HS-27A (cell line): ENCODE data around the gene CCL20.

Experiments used
- DNase-seq: peaks from one replicate; pipeline ENCODE4 v3.0.0-alpha.2; 2012; ENCODE audit warnings: low read depth, missing footprints

CCL20 gene

GRCh38 chr2:227804975-227805374, 8.7 kb upstream of the CCL20 start:
- DNase-seq, result no peak

DNA sequence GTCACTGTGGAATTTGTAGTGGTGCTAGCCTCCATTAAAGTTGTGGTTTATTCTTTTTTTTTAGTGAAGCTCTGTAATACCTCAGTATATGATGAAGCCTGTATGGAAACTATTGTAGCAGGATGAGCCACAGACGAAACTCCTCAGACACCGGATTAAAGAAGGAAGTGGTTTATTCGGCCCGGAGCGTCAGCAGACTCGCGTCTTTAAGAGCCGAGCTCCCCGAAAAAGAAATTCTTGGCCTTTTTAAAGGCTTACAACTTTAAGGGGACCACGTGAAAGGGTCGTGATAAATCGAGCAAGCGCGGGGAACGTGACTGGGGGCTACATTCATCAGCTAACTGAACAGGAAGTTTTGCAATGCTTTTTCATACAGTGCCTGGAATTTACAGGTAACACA, 8.1 kb upstream of the CCL20 start:
- no peak for DNase-seq

DNA sequence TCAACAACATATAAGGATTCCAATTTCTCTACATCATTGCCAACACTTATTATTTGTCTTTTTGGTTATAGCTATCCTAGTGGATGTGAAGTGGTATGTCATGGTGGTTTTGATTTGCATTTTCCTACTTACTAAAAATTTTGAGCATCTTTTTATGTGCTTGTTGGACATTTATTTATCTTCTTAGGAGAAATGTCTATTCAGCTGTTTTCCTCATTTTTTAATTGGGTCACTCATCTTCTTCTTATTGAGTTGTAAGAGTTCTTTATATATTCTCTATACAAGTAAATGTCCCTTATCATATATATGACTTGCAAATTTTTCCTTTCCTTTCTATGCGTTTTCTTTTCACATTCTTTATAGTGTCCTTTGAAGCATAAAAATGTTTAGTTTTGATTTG, 4.7 kb upstream of the CCL20 start:
- no peak for DNase-seq

DNA sequence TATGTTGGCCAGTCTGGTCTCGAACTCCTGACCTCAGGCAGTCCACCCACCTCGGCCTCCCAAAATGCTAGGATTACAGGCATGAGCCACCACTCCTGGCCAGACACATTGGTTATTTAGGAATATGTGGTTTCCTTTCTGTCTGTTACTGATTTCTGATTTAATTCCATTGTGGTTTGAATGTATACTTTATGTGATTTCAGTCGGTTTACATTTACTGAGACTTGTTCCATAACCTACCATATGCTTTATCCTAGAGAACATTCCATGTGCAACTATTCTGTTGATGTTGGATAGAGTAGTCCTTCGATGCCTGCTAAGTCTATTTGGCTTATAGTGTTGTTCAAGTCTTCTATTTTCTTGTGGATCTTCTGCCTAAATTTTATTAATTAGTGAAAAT, 1.6 kb upstream of the CCL20 start:
- DNase-seq, result no peak

- DNase-seq, result no peak
Observed at GRCh38 chr2:227813229-227813561, 447 bp upstream of the CCL20 start.

- no peak for DNase-seq
Observed at GRCh38 chr2:227815066-227815465, 1.4 kb downstream of the CCL20 start.

DNA sequence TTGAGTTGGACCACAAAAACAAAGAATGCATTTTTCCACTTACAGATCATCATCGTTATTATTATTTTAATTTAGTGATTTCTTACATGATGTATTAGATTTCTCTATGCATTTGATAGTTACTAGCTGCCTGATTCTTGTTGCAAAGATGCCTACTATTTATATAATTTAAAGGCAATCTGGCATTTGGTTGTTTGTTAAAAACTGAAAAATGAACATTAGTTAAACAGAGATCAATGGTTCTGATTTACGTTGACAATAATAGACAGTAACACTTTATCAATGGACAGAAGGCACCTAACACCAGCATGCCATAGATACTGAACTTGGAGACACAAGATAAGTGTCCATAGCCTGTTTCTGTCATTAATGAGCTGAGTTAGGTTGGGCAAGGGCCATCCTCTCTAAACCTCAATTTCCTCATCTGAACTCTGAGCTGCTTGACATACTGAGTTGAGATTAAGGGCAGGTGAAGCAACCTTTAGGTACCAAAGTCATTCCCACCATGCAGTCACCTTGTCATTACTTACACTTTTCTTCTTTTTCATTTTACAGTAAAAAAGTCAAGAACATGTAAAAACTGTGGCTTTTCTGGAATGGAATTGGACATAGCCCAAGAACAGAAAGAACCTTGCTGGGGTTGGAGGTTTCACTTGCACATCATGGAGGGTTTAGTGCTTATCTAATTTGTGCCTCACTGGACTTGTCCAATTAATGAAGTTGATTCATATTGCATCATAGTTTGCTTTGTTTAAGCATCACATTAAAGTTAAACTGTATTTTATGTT, 3.1 kb downstream of the CCL20 start:
- no peak for DNase-seq

DNA sequence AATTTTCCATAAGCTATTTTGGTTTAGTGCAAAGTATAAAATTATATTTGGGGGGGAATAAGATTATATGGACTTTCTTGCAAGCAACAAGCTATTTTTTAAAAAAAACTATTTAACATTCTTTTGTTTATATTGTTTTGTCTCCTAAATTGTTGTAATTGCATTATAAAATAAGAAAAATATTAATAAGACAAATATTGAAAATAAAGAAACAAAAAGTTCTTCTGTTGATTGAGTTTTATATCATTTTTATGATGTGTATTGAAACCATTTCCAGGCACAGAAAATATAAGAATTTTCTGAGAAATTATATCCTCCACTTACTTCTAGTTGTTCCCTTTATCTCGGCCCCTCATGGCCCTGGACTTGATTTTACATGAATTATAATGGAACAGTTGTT, 3.7 kb downstream of the CCL20 start:
- DNase-seq, result no peak

DNA sequence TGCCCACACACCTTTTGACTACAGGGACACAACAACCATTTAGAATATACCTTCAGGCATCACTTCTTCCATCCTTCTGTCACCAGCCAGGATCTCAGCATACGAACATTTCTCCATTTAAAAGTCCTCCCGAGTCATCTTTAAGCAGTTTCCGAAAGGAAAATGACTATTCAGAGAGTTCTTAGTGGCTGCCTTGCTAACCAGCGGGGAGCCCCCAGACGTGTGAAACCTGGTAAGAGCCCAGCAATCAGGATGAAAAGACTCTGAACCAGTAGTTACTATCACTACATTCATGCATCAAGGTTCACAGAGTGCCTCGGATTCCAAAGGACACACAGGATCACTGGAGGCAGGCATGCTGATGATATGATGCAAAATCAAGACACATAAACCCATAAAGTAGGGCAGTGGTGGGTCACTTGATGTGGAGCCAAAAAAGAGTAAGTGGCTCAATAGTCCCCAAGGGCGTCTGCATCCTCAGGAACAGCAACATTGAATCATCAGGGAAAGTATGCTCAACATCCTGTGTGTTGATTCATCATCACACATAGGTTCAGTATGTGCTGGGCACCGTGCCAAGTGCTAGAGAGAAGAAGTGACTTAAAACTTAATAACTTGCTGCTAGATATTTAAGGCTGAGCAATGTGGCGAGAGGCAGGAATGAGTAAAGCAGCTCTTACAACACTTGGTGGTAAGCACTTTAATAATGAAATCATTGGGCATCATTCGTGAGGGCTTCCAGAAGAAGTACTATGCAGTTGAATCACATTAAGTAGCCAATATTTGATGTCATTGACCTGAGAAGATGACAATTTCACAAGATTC, 4.4 kb downstream of the CCL20 start:
- DNase-seq, result peak; percentile 94

DNA sequence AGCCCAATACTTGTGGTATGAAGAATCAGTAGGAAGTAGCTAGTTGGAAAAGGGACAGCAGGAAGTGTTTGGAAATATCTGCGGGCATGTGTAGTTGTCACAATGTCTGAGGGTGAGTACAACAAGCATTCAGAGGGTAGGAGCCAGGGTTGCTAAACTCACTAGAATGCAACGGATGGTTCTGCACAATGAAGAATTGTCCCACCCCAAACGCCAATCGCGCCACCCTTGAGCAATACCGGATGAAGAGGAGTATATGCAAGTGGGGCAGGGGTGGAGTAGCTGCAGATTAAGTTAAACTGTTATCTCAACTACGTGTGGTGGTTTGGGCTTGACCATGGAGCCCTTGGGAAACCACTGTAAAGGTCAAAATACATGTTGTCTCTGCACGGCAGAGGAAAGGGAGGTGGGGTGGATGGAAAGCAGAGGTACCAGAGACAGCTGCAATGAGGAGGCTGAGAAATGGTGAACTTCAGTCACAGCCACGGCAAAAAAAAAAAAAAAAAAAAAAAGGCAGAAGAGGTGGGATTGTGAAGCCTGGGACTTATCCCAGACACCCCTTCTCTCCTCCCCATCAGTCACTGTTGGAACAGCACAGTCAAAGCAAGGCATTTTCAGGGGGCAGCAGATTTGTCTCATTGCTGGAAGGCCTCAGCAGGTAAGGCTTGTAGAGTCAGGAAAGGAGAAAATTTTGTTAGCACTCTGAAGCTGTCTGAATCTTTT, 5.2 kb downstream of the CCL20 start:
- no peak for DNase-seq

GRCh38 chr2:227819398-227819697, 5.7 kb downstream of the CCL20 start:
- no peak for DNase-seq

DNA sequence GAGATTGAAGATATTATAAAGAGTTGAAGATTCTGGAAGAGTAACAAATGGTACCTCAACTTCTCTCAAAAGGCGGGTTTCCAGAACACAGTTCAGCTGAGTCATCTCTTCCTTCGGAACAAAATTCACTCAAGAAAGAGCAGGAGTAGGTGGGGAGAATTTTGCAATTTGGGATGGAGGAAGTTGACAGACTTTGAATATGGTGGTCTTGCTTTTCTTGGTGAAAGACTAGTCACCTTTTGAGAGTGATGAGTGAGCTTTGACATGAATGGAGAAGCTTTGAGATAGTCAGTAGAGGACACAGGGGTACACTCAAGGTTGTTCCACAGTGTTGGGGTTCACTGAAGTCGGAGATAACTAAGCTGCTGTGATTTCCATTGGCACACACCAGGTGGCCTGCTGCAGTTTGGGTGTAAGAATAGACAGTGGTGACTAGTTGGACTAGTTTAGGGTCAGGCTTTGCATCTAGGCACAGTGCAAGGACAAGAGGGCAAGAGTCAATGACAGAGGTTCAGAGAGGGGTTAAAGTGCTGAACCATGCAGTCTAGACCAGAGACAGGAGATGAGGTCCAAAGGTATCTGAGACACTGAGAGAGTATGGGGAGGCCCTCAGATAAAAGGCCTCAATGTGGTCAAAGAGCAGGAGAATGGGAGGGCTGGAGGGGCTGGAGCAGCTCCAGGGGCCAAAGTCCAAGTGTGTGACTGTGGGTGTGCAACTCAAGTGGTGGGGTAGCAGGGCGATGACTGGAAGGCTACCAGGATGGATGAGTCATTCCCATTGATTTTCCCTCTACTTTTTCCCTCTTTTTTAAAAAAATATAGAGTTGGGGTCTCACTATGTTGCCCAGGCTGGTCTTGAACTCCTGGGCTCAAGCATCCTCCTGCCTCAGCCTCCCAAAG, 7.7 kb downstream of the CCL20 start:
- no peak for DNase-seq

- no peak for DNase-seq
Observed at GRCh38 chr2:227822416-227823003, 8.9 kb downstream of the CCL20 start.

DNA sequence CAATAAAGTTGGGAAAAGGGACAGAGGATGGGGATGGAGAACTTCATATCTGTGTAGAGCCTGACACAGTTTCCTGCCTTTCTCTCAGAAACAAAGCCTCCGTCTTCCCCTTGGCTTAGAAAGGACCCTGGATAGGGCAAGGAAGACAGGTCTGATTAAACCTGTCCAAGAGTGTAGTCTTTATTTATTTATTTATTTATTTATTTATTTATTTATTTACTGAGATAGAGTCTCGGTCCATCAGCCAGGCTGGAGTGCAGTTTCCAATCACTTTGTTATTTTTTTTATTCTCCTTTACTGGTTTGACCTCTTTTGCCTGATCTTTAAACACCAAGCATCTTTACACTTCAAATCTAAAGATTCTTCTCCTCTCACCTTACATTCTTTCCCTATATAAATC, 10.3 kb downstream of the CCL20 start:
- no peak for DNase-seq

DNA sequence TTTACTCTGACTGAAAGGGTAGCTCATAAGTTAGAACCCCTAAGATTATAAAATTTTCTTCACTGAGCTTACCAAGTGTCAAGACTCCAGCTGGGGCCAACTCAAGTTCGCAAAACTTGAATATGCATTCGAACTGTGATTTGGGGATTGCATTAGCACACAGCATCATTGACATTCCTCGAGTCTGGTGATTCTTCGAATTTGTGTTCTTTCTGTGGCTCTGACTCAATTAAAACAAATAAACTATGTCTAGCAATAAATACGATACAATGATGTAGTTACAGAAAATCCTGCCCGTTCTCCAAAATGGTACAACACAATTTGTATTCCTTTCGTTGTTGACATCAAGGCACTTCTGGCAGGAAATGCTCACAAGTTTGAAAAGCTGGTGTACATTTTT, 11.1 kb downstream of the CCL20 start:
- DNase-seq, result no peak

GRCh38 chr2:227826019-227826521, 12.4 kb downstream of the CCL20 start:
- no peak for DNase-seq

DNA sequence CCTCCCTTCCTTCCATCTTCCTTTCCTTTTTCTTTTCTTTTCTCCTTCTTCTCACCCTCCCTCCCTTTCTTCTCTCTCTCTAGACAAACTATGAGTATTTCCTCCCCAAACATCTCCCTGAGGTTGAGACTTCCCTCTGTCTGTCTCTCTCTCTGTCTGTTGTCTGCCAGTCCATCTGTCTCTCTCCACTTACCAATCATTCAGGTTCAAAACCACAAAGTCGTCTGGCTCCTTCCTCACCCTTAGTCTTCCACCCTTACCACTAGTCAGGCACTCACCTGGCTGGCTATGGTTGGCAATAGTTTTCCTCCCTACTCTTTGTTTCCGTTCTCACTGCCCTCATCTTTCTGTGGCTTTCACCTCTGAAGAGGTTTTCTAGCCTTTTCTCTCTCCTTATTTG, 12.9 kb downstream of the CCL20 start:
- DNase-seq, result no peak

- no peak for DNase-seq
Observed at GRCh38 chr2:227827143-227827542, 13.5 kb downstream of the CCL20 start.

DNA sequence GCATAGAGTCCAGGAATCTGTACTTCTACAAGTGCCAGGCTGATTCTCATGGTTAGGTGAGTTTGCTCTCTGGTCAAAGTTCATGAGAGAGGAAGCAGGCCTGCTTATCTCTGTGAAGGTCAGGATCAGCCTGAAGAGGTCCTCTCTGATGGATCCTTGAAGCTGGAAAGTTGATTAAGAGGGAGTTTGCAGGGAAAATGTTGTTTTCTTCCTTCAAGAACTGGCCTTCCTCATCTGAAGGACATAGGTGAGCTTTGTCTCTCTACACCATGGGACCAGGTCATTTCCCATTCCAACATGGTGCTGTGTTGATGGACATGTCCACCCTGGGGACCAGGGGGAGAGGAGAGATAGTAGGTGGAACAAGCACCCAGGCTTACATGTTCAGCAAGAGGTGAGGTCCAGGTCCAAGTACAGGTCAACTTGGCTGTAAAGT, 14.9 kb downstream of the CCL20 start:
- no peak for DNase-seq

- no peak for DNase-seq
Observed at GRCh38 chr2:227829337-227829736, 15.7 kb downstream of the CCL20 start.

DNA sequence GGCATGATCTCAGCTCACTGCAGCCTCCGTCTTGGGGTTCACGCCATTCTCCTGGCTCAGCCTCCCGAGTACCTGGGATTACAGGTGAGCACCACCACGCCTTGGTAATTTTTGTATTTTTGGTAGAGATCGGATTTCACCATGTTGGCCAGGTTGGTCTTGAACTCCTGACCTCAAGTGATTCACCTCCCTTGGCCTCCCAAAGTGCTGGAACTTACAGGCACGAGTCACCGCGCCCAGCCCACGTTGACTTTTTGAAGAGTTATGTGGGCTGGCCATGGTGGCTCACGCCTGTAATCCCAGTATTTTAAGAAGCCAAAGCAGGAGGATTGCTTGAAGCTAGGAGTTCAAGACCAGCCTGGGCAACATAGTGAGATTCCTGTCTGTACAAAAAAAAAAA, 20.8 kb downstream of the CCL20 start:
- no peak for DNase-seq
